Astrocyte of the spinal cord (primary cell): Measurements from ENCODE around the gene KLHDC1.
A peak's percentile ranks its signal among the peaks of the same experiment; 100 is the strongest.

Experiments used
- DNase-seq: peaks from one replicate; pipeline ENCODE4 v3.0.0; 2011; ENCODE audit warnings: low read depth, low spot score
- H3K4me3 ChIP-seq: 2 replicates; pipeline ENCODE4 v1.5.1; 2011; ENCODE audit warnings: low read depth, mild to moderate bottlenecking, low read length, moderate library complexity
- CTCF ChIP-seq: IDR thresholded peaks from 2 replicates; pipeline ENCODE4 v1.5.1; 2012; ENCODE audit warnings: low read depth, mild to moderate bottlenecking, low read length, inconsistent platforms
- in situ Hi-C: cut with HindIII; loops from 2 replicates; pipeline ENCODE4 v1.10.0; 2017; ENCODE audit warnings: low sequenced_read_pairs

KLHDC1 gene

GRCh38 chr14:49673586-49673985, 19.3 kb upstream of the KLHDC1 start:
- in situ Hi-C loops: no loop called here
- no peak for DNase-seq
- H3K4me3 ChIP-seq: no peak overlapping the region
- TF ChIP-seq CTCF: no peak

- no peak for DNase-seq
- no peak for TF ChIP-seq CTCF
- in situ Hi-C loops: no loop called here
- H3K4me3 ChIP-seq: no peak overlapping the region
Measured at GRCh38 chr14:49677643-49678042, 15.3 kb upstream of the KLHDC1 start.

- no peak for TF ChIP-seq CTCF
- in situ Hi-C loops: no loop called here
- DNase-seq: peak; percentile 17
- H3K4me3 ChIP-seq: no peak overlapping the region
Measured at GRCh38 chr14:49679271-49679670, 13.6 kb upstream of the KLHDC1 start.

GRCh38 chr14:49686425-49686824, 6.5 kb upstream of the KLHDC1 start:
- H3K4me3 ChIP-seq: no peak overlapping the region

GRCh38 chr14:49687942-49688700, 4.8 kb upstream of the KLHDC1 start, which contains the start of gene POLE2:
Gene POLE2 (minus strand): TSS chr14:49688214. CDS start chr14:49688203, 11 bp downstream.
- TF ChIP-seq CTCF: no peak
- in situ Hi-C loops: no loop called here
- H3K4me3 ChIP-seq: peak within 1 kb of the TSS; percentile 63
- peak; percentile 74 for DNase-seq

More at GRCh38 chr14:49686425-49686824, 6.5 kb upstream of the KLHDC1 start:
- in situ Hi-C loops: no loop called here
- TF ChIP-seq CTCF: no peak
- DNase-seq: no peak

- DNase-seq: no peak
- no peak overlapping the region for H3K4me3 ChIP-seq
- TF ChIP-seq CTCF: no peak
Measured at GRCh38 chr14:49688701-49689030, 4.3 kb upstream of the KLHDC1 start.

More at GRCh38 chr14:49688701-49689030, 4.3 kb upstream of the KLHDC1 start:
- in situ Hi-C loops: no loop called here
